ENCODE data around the gene CHCHD3.

- TF ChIP-seq CTCF (conservative IDR thresholded peaks at IDR 0.05; ENCODE audit: low read length) (no peak), EZH2phosphoT487 (IDR thresholded peaks at IDR 0.05; ENCODE audit: borderline replicate concordance) (no peak)
These were observed 62.3 kb downstream of the CHCHD3 start for GRCh38 chr7:133019590-133019989.
